HFF-Myc (cell line): Measurements from ENCODE around the gene ARHGEF10L.

Experiments
- DNase-seq: peaks from one replicate; pipeline ENCODE4 v3.0.0-alpha.2; 2011; ENCODE audit warnings: low read depth; ENCODE audit errors: extremely low read depth
- H3K4me3 ChIP-seq: replicated peaks from 2 replicates; pipeline ENCODE4 v1.5.1; 2011; ENCODE audit warnings: low read depth, mild to moderate bottlenecking, control low read depth, low read length
- TF ChIP-seq, protein P1 (sequence below): IDR thresholded peaks from 2 replicates; pipeline ENCODE4 v1.5.1; 2012; ENCODE audit warnings: mild to moderate bottlenecking, low read depth, low read length, control low read depth; ENCODE audit errors: missing control alignments

ARHGEF10L gene

DNA sequence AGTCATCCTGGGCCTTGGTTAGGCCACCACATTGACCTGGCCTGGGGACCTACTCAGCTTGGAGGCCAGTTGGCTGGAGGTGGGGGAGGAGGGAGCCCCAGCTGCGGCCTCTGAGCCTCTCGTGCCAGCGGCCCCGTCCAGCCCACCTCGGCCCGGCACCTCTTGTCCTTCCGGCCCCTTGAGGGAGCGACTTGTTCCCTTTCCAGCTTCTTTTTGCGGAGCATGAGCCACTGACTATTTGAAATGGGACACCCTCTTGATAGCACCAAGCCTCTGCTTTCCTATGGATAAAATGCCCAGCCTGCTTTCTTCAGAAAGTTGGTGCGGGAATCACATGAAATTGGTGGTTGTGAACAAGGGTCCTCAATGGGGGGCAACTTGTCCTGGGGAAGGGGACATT lies 24.7 kb upstream of the ARHGEF10L start:
- TF ChIP-seq, protein P1, sequence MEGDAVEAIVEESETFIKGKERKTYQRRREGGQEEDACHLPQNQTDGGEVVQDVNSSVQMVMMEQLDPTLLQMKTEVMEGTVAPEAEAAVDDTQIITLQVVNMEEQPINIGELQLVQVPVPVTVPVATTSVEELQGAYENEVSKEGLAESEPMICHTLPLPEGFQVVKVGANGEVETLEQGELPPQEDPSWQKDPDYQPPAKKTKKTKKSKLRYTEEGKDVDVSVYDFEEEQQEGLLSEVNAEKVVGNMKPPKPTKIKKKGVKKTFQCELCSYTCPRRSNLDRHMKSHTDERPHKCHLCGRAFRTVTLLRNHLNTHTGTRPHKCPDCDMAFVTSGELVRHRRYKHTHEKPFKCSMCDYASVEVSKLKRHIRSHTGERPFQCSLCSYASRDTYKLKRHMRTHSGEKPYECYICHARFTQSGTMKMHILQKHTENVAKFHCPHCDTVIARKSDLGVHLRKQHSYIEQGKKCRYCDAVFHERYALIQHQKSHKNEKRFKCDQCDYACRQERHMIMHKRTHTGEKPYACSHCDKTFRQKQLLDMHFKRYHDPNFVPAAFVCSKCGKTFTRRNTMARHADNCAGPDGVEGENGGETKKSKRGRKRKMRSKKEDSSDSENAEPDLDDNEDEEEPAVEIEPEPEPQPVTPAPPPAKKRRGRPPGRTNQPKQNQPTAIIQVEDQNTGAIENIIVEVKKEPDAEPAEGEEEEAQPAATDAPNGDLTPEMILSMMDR: no peak
- no peak for DNase-seq
- no peak overlapping the region for H3K4me3 ChIP-seq

DNA sequence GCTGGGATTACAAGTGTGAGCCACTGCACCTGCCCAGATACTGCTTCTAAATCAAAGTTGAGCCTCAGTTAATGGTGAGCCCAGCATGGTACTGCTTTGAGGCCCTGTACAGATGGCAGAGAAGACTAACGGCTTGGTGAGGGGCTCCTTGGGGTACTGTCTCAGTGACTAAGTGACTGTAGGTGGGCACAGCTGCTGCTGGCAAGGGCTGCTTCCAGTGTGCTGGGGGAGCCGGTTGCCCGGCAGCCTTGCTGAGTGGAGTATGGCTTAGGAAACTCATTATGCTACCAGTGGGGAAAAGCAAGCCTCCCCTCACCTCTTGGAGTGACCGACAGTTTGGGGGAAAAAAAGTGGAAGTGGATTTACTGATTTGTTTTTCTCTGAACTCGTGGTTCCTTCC lies 23.6 kb upstream of the ARHGEF10L start:
- TF ChIP-seq, protein P1: no peak
- no peak for DNase-seq
- no peak overlapping the region for H3K4me3 ChIP-seq

DNA sequence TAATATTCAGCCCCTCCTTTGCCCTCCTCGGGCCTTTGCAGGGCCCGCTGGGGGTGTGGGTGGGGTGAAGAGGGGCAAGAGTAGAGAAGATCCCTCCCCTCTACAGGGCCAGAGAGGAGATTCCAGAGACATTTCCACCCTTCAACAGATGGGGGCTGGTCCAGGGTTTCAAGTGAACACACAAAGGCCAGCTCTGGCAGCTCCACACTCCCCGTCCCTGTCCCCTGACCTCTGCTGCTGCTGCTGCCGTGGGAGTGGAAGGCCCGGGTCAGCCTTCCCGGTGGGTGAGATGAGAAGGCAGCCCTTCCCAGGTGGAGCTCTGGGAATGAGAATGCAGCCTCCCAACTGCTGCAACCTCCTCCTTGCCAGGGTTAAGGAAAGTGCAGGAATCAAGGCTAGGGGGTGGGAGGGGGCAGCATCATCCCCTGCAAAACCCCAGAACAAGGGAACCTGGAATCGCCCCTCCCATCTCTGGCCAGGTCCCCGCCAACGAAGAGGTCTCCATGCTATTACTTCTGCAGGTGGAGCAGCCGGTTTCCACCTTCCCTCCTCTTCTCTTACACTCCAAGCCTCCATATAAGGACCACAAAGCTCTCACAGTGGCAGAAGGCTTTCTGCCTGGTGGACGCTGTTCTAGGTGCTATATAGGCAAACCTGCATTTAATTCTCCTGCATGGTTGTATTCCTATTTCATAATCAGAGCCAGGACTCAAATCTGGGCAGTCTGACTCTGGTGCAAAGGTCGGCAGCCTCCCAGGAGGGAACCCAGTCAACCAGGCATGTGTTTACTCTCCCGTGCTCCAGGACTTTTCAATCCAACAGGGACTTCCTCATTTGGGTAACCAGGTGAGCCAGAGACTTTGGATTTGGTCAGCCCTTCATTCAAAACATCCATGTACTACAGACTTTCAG lies 22.9 kb upstream of the ARHGEF10L start:
- H3K4me3 ChIP-seq: no peak overlapping the region
- TF ChIP-seq, protein P1: no peak
- no peak for DNase-seq

DNA sequence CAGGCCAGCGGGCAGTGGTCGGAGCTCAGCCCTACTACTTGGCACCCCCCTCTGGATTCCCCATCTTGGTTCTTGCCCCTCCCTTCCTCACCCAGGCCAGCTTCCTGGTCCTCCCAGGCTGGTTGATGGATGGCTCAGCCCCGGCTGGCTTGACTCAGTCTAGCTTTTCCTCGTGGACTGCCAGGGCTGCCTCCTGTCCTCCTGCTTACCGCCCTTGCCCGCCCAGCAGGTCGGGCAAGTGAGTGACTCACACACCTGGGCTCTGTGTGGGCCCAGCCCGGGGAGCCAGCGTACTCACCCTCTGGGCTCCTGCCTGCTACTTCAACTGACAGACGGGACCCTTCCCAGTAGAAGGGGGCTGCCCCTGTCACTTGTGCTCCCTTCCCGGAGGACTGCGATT lies 19.5 kb upstream of the ARHGEF10L start:
- TF ChIP-seq, protein P1: no peak
- no peak for DNase-seq
- H3K4me3 ChIP-seq: no peak overlapping the region

DNA sequence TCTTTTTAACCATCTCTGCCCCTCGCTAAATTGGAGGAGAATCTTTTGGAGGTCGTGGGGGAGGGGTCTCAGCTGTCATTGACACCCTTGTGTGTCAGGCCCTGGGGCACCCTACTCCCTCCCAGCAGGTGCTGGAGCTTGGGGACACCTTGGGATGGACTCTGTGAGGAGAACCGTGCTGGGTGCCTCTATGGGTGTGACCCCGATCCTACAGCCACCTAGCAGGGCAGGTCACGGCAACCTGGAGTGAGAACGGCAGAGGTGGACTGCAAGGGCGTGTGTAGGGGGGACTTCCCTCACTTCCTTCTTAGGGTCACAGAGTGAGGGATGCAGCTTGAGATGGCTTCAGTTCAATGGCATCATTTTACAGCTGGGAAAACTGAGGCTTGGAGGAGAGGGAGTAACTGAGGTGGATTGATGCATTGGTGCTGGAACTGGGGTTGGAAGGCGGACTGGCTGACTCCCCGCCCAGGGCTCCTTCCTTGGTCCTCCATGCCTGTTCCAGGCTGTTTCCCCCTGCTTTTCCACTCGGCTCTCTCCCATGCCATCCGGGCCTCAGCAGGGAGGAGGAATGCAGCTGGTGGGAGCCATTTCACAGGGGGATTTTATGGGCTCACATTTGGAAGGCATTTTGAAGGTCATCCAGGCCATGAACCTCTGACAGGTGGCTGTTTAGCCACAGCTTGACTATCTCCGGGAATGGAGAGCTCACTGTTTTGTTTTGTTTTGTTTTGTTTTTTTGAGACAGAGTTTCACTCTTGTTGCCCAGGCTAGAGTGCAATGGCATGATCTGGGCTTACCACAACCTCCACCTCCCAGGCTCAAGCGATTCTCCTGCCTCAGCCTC lies 18.8 kb upstream of the ARHGEF10L start:
- no peak overlapping the region for H3K4me3 ChIP-seq
- TF ChIP-seq, protein P1: no peak
- DNase-seq: no peak

DNA sequence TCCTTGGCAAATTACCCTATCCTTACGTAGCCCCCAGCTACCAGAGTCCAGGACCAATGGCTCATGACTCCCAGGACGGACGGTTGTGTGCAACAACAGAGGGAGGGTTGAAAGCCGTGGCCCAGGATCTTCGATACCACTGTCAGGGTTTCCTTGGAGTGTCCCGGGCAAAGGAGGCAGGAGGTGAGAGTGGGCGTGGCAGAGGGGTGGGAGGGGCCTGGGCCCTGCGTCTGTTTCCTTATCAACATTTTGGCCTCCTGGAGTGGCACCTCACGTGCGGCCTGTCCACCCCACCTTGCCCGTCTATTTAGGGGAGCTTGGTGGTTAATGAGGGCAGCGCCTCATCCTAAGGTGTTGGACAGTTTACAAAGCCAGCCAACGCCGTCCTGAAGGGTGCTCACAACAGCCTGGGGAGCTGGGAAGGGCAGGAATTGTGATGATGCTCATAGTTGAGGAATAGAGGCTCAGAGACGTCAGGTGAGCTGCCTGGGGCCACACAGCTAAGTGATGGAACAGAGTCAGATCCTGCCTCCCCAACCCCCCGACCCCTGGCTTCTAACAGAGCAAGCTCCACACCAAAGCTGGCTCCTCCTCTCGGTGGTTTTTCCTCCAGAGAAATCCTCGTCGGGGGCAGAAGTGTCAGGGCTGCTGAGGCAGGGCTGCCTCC lies 17.4 kb upstream of the ARHGEF10L start:
- TF ChIP-seq, protein P1: no peak
- no peak overlapping the region for H3K4me3 ChIP-seq
- DNase-seq: no peak
